Measurements from ENCODE around the gene CUEDC1.
A peak's percentile ranks its signal among the peaks of the same experiment; 100 is the strongest.

CUEDC1 gene

DNA sequence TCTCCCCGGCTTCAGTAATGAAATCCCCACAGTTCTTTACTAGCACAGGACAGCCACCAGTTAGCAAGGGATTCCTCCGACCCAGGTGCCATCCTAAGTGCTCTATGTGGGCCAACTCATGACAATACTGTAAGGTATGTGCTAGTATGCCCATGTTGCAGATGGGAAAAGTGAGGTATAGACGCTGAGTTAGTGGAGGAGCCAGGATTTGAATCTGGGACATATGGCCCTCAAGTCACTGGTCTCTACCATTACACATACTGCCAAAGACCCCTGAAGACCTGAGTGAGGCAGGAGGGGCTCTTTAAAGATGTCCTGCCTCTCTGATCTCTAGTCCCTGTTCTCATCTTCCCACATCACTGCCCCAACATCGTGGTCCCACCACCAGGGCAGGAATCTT lies 69.2 kb downstream of the CUEDC1 start:
- H3K27me3 ChIP-seq (replicated peaks): no peaks in the 10 kb centered on the region
- DNase-seq: no peak
- in situ Hi-C loops (cut with HindIII; ENCODE audit: low pct_ligation_motif_present, low sequenced_read_pairs): no loop called here
- TF ChIP-seq, protein P1, sequence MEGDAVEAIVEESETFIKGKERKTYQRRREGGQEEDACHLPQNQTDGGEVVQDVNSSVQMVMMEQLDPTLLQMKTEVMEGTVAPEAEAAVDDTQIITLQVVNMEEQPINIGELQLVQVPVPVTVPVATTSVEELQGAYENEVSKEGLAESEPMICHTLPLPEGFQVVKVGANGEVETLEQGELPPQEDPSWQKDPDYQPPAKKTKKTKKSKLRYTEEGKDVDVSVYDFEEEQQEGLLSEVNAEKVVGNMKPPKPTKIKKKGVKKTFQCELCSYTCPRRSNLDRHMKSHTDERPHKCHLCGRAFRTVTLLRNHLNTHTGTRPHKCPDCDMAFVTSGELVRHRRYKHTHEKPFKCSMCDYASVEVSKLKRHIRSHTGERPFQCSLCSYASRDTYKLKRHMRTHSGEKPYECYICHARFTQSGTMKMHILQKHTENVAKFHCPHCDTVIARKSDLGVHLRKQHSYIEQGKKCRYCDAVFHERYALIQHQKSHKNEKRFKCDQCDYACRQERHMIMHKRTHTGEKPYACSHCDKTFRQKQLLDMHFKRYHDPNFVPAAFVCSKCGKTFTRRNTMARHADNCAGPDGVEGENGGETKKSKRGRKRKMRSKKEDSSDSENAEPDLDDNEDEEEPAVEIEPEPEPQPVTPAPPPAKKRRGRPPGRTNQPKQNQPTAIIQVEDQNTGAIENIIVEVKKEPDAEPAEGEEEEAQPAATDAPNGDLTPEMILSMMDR (IDR thresholded peaks at IDR 0.05; ENCODE audit: low read depth, low read length, missing control alignments): no peak
- H3K27ac ChIP-seq: no peak overlapping the region
- peaks cover 2% of the 10 kb centered on the region for H3K36me3 ChIP-seq (replicated peaks)
- H3K4me3 ChIP-seq (ENCODE audit: low read depth, low read length): no peak overlapping the region

DNA sequence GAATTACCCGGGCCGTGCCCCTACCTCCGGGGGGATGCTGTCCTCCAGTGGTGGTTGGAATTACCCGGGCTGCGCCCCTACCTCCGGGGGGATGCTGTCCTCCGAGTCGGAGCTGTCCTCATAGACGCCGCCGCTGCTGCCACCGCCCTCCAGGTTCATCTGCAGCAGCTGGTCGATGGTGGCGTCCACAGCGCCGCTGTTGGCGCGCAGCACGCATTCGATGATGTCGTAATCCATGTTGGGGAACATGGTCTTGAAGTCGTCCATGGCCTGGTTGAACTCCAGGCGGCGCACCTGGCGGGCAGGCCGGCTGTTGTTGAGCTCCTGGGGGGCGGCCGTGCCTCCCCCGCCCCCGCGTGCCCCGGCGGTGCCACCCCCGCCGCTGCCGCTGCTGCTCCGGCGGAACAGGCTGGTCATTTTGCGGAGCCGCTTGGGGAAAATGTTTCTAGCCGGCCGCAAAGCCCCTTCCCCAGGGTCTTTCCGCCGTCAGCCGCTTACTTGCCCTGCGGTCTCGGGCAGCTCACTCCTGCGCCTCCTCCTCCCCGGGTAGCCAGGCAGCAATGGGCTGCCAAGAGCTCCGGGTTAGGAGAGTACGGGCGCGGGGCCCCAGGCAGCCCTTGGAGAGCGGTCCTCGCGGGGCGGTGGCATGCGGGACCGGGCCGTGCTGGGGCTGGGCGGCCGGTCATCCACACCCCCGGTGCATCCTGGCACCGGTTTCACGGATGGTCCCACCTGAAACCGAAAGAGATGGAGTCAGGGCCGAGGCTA lies 69.9 kb downstream of the CUEDC1 start:
- TF ChIP-seq, protein P1 (IDR thresholded peaks at IDR 0.05; ENCODE audit: low read depth, low read length, missing control alignments): no peak
- H3K36me3 ChIP-seq (replicated peaks): peaks cover 2% of the 10 kb centered on the region
- no peak for DNase-seq
- no peak overlapping the region for H3K4me3 ChIP-seq (ENCODE audit: low read depth, low read length)
- H3K27me3 ChIP-seq (replicated peaks): no peaks in the 10 kb centered on the region
- in situ Hi-C loops (cut with HindIII; ENCODE audit: low pct_ligation_motif_present, low sequenced_read_pairs): no loop called here
- H3K27ac ChIP-seq: no peak overlapping the region

DNA sequence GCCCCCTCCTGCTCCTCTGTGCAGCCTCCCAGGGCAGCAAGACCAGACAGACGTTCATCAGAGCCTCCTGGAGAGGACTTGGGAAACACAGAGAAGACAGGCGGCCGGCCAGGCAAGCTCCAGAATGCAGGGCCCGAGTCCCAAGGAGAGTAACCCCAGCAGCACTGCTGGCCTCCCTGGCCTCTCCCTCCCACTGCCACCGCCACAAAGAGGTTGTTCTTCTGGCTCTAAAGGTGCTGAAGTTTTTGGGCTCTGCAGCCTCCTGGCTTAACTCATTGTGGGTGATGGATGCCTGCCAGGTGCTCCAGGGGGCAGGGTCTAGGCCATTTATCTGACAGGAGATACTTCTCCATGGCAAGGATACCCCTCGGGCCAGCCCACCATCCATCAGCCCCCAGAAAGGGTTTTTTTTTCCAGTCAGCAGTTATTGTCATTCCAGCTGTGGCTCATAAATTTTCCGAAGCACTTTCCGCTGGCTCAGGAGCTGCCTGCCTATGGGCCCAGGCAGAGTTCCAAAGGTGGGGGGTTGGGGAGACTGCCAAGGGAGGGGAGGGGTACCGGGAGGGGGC lies 73.3 kb downstream of the CUEDC1 start:
- H3K36me3 ChIP-seq (replicated peaks): peaks cover 2% of the 10 kb centered on the region
- no peak for DNase-seq
- in situ Hi-C loops (cut with HindIII; ENCODE audit: low pct_ligation_motif_present, low sequenced_read_pairs): no loop called here

DNA sequence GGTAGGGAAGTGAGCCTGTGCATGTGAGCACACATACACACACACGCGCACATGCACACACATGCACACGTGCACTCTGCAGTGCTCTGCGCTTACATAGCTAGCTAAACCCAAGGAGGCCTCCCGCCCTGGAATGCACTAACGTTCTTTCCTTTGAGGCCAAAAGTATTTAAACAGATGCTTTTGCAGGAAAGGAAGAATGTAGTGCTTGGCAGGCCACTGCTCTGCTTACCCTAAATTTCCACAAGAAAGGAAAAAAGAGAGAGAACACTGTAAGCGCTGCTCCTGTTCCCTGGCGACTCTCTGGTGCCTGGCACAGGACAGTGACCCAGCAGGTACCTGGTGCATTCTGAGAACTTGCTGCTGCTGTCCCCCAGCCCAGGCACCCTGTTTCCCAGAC lies 74.1 kb downstream of the CUEDC1 start:
- TF ChIP-seq, protein P1 (IDR thresholded peaks at IDR 0.05; ENCODE audit: low read depth, low read length, missing control alignments): no peak
- Histone ChIP-seq H3K4me3 (ENCODE audit: low read depth, low read length) (no peak overlapping the region), H3K27me3 (replicated peaks) (no peaks in the 10 kb centered on the region), H3K36me3 (replicated peaks) (peaks cover 2% of the 10 kb centered on the region), H3K27ac (no peak overlapping the region)
- peak; percentile 43 for DNase-seq
- in situ Hi-C loops (cut with HindIII; ENCODE audit: low pct_ligation_motif_present, low sequenced_read_pairs): no loop called here

More for the DNA sequence above, 73.3 kb downstream of the CUEDC1 start:
- H3K27ac ChIP-seq: no peak overlapping the region
- no peak overlapping the region for H3K4me3 ChIP-seq (ENCODE audit: low read depth, low read length)
- no peaks in the 10 kb centered on the region for H3K27me3 ChIP-seq (replicated peaks)
- TF ChIP-seq, protein P1 (IDR thresholded peaks at IDR 0.05; ENCODE audit: low read depth, low read length, missing control alignments): no peak

DNA sequence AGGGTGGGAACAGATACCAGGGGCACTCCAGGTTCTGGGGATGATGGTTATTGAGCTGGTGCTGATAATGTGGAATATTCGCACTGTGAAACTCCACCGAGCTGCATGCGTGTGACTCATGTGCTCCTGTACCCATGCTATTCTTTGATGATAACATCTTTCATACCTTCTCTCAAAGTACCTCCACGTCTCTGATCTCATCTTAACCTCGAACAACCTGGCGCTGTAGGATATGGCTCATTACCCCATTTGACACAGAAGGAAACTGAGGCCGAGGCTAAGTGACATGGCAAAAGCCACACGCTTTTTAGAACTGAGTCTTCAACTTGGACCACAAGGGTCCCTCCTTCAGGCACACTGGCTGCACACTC lies 75.1 kb downstream of the CUEDC1 start:
- no peak overlapping the region for H3K27ac ChIP-seq
- in situ Hi-C loops (cut with HindIII; ENCODE audit: low pct_ligation_motif_present, low sequenced_read_pairs): no loop called here

More for the DNA sequence above, 75.1 kb downstream of the CUEDC1 start:
- no peak for DNase-seq
- no peak overlapping the region for H3K4me3 ChIP-seq (ENCODE audit: low read depth, low read length)
- H3K27me3 ChIP-seq (replicated peaks): no peaks in the 10 kb centered on the region
- TF ChIP-seq, protein P1 (IDR thresholded peaks at IDR 0.05; ENCODE audit: low read depth, low read length, missing control alignments): no peak
- H3K36me3 ChIP-seq (replicated peaks): peaks cover 2% of the 10 kb centered on the region

Data from brain microvascular endothelial cell (primary cell).